COLO829 (cell line): ENCODE data around the gene PRKAG2.

Source experiments
- DNase-seq: peaks from one replicate; pipeline ENCODE4 v3.0.0; 2012; ENCODE audit warnings: low spot score

The PRKAG2 gene

GRCh38 chr7:151614019-151614418 is 262.9 kb downstream of the PRKAG2 start:
- no peak for DNase-seq

DNA sequence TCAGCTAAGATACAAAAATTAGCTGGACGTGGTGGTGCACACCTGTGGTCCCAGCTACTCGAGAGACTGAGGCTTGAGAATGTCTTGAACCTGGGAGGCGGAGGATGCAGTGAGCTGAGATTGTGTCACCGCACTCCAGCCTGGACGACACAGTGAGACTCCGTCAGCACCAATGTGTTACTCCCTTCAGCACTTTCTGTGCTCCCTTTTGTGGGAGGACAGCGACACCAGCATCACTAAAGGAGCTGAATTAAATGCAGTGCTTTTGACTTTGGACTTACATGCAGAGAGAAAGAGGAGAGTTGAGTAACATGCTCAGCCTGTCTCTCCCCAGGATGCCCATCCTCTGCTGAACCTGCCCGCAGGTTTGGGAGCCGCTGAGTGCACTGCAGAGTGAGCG is 265.0 kb downstream of the PRKAG2 start:
- DNase-seq = no peak

- DNase-seq = no peak
Observed at GRCh38 chr7:151611041-151611440, 265.9 kb downstream of the PRKAG2 start.

- DNase-seq = no peak
Observed at GRCh38 chr7:151608031-151608551, 268.8 kb downstream of the PRKAG2 start.

DNA sequence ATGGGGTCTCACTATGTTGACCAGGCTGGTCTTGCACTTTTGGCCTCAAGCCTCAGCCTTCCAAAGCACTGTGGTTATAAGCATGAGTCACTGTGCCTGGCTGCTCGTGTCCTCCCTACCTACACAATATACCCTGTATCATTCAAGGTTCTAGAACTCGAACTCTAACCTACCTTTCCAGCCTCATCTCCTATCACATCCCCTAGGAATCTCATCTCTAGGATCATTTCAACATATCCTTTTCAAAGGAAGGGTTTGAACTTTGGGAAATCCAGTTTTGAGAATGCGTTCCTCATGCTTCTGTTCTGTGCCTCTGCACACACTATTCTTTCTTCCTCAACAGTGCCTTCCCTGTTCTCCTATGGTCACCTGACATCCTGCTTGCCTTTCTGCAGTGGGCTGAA is 269.4 kb downstream of the PRKAG2 start:
- peak; percentile 16 for DNase-seq

GRCh38 chr7:151603951-151604350 is 273.0 kb downstream of the PRKAG2 start:
- no peak for DNase-seq

DNA sequence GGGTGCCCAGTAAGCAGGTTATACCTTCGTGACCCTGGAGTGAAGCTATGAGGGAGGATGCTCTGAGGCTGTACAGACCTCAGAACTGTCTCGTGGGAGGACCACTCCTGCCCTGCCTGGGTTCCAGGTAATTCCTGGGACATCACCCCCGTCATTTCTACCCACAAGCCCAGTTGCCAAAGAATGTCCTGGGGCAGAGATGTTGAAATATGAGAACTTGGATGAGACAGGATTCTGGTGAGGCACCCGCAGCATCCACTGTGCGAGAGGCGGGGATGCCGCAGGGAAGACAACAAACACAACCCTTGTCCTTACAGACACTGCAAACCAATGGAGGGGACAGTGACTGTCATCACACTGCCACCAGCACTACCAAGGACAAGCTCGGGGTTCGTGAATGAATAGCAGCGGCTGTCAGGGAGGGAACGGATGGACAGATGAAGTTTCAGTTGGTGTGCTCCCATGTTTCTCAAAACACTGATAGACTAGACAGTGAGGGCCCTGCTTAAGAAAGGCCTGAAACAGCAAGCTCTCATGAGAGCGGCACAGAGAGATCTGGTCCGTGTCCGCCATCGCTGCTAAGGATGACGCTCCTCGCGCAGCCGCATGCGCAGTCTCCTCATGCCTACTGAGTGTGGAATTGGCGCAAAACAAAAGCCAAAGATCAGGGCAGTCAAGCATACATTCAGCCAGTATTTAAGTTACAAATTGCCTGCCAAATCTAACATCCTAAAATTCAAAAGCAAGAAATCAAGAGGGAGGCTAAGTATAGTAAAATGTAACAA is 275.2 kb downstream of the PRKAG2 start:
- no peak for DNase-seq

GRCh38 chr7:151600331-151600730 is 276.6 kb downstream of the PRKAG2 start:
- no peak for DNase-seq

DNA sequence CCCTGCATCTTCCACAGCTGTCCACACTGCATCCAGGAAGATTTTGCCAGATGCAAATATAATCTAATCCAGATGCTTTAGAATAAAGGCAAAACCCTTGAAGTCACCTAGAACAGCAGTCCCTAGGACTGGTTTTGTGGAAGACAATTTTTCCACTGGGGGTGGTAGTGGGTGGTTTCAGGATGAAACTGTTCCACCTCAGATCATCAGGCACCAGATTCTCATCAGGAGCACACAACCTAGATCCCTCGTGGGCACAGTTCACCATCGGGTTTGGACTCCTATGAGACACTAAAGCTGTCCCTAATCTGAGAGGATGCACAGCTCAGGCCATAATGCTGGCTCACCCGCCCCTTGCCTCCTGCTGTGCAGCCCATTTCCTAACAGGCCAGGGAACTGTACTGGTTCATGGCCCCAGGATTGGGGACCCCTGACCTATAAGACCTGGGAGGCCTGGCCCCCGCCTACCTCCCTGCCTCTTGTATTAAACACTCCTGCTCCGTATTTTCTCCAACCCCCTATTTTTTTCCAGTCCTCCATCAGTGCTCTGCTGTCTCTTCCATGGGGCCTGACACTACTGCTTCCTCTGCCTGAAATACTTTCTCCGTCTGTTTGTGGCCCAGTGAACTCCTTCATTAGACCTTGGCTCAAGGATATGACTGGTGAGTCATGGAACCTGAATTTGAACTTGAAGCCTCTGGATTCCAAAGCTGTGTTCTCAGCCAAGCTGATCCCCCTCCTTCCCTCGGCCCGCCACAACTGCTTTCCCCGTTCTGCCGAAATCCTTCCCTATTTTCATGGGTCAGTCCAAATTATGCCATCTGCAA is 277.3 kb downstream of the PRKAG2 start:
- peak; percentile 19 for DNase-seq

GRCh38 chr7:151597541-151598444 is 279.1 kb downstream of the PRKAG2 start:
- DNase-seq = peak; percentile 14

GRCh38 chr7:151595702-151596350 is 281.1 kb downstream of the PRKAG2 start:
- DNase-seq = no peak

DNA sequence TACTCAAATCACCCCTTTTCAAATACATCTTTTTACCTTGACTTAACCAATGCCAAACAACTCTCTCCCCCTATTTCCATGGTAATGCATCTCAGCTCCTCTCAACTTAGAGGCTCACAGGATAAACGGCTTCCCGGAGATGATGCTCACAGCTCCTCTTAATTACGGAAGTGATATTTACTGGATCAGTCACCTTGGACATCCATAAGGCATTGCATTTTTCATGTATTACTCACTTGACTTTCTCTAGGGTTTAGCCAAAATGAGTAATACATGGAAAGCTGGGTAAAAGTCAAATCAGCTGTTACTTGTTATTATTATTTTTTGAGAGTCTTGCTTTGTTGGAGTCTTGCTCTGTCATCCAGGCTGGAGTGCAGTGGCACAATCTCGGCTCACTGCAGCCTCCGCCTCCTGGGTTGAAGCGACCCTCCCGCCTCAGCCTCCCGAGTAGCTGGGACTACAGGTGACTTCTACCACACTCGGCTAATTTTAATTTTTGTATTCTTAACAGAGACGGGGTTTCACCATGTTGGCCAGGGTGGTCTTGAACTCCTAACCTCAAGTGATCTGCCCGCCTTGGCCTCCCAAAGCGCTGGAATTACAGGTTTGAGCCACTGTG is 283.9 kb downstream of the PRKAG2 start:
- DNase-seq = no peak

GRCh38 chr7:151592330-151592729 is 284.6 kb downstream of the PRKAG2 start:
- no peak for DNase-seq

GRCh38 chr7:151591866-151592265 is 285.0 kb downstream of the PRKAG2 start:
- DNase-seq = no peak

DNA sequence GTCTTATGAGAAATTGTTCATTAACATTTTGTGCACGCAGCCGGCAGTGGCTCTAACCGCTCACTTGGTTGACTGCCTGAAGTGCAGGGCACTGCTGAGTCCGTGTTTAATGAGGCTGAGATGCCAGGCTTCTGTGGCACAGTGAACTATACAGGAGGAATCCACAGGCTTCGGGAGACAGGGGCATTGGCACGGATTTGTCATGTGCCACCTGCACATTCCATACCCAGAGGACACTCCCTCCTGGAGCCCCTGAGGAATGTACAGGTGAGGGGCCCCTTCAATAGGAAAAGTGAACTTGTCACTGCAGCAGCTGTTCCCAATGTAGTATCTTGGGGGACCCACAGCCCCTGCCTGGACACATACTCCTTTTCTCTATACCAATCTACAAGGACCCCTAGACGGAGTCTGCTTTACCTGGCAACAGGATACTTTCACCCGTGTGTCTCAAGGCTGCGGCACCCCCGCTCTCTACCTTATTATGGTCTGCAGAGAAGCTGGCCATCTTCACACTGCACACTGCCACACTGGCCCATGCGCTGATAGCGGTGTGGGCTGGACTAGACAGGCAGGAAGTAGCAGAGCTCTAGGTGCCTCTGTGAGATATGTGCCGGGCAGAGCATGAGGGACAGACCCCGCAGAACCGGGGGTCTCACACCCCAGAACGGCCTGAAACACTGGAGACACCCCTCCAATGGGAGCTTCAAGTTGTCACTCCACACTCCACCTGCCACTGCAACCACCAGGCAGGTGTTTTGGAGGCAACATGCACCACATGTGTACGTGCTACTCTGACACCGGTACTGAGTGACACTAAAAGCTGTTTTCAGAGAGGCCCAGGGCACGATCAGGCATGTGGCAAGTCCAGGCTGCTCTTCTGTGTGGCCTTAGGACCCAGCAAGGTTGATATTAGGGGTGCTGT is 285.8 kb downstream of the PRKAG2 start:
- DNase-seq = no peak

- DNase-seq = no peak
Observed at GRCh38 chr7:151590071-151590849, 286.7 kb downstream of the PRKAG2 start.

- DNase-seq = no peak
Observed at GRCh38 chr7:151588982-151589381, 287.9 kb downstream of the PRKAG2 start.

GRCh38 chr7:151586531-151587260 is 290.2 kb downstream of the PRKAG2 start:
- no peak for DNase-seq
